WTC11 (cell line): ENCODE measurements around the gene LILRB1.

Source experiments
- AFF4 ChIP-seq: sonication (generic); formaldehyde crosslinking; IDR thresholded peaks from 2 replicates; pipeline ENCODE4 v1.8.1; 2023; ENCODE audit warnings: mild to moderate bottlenecking, missing genetic modification reagents, borderline replicate concordance
- ATF2 ChIP-seq: sonication (generic); formaldehyde crosslinking; IDR thresholded peaks from 2 replicates; pipeline ENCODE4 v1.8.1; 2022; ENCODE audit warnings: low read depth, missing genetic modification reagents, borderline replicate concordance
- CBFB ChIP-seq: sonication (generic); formaldehyde crosslinking; IDR thresholded peaks from 2 replicates; pipeline ENCODE4 v1.8.1; 2022; ENCODE audit warnings: mild to moderate bottlenecking, low read depth, missing genetic modification reagents
- CREB1 ChIP-seq: sonication (generic); formaldehyde crosslinking; IDR thresholded peaks from 2 replicates; pipeline ENCODE4 v1.8.0; 2023; ENCODE audit warnings: mild to moderate bottlenecking, missing genetic modification reagents
- CTCF ChIP-seq: fragments of 200-600 bp; IDR thresholded peaks from 2 replicates; pipeline ENCODE4 v1.8.0; 2022; ENCODE audit warnings: antibody characterized with exemption
- FOXJ3 ChIP-seq: sonication (generic); formaldehyde crosslinking; IDR thresholded peaks from 2 replicates; pipeline ENCODE4 v1.9.0; 2021; ENCODE audit warnings: missing genetic modification reagents, mild to moderate bottlenecking, borderline replicate concordance
- NR2C2 ChIP-seq: sonication (generic); formaldehyde crosslinking; IDR thresholded peaks from 2 replicates; pipeline ENCODE4 v1.8.0; 2022; ENCODE audit warnings: mild to moderate bottlenecking, missing genetic modification reagents
- PREB ChIP-seq: sonication (generic); formaldehyde crosslinking; IDR thresholded peaks from 2 replicates; pipeline ENCODE4 v1.8.1; 2022; ENCODE audit warnings: mild to moderate bottlenecking, missing genetic modification reagents, moderate library complexity, borderline replicate concordance
- TEAD4 ChIP-seq: sonication (generic); formaldehyde crosslinking; IDR thresholded peaks from 2 replicates; pipeline ENCODE4 v1.8.0; 2022; ENCODE audit warnings: mild to moderate bottlenecking, missing genetic modification reagents
- USF2 ChIP-seq: sonication (generic); formaldehyde crosslinking; IDR thresholded peaks from 2 replicates; pipeline ENCODE4 v1.8.1; 2023; ENCODE audit warnings: mild to moderate bottlenecking, missing genetic modification reagents, moderate library complexity
- ZBTB21 ChIP-seq: sonication (generic); formaldehyde crosslinking; IDR thresholded peaks from 2 replicates; pipeline ENCODE4 v1.8.1; 2023; ENCODE audit warnings: mild to moderate bottlenecking, missing genetic modification reagents, borderline replicate concordance
- ZBTB43 ChIP-seq: sonication (generic); formaldehyde crosslinking; IDR thresholded peaks from 2 replicates; pipeline ENCODE4 v1.8.1; 2023; ENCODE audit warnings: mild to moderate bottlenecking, missing genetic modification reagents

- TF ChIP-seq CTCF: no peak
- no peak for TF ChIP-seq USF2 (CRISPR knock-in tag)
- no peak for TF ChIP-seq ZBTB21 (CRISPR knock-in tag)
- TF ChIP-seq CBFB (CRISPR knock-in tag): no peak
- TF ChIP-seq NR2C2 (CRISPR knock-in tag): no peak
- TF ChIP-seq CREB1 (CRISPR knock-in tag): no peak
- TF ChIP-seq AFF4: no peak
- no peak for TF ChIP-seq TEAD4 (CRISPR knock-in tag)
- TF ChIP-seq ZBTB43 (CRISPR knock-in tag): no peak
- TF ChIP-seq PREB (CRISPR knock-in tag): no peak
- TF ChIP-seq ATF2: no peak
- TF ChIP-seq FOXJ3: no peak
Observed at GRCh38 chr19:54586397-54586796, 43.9 kb upstream of the LILRB1 start.
